Fibroblast of villous mesenchyme (primary cell): Measurements from ENCODE around the gene EDC3. TPM values are rescaled to one million over a fixed set of nuclear protein-coding genes. Genes with fewer than 3 reads are reported as not detected.

Source experiments
- DNase-seq: peaks from one replicate; pipeline ENCODE4 v3.0.0-alpha.2; 2010; ENCODE audit warnings: low read depth
- H3K4me3 ChIP-seq: 2 replicates; pipeline ENCODE4 v1.5.1; 2011; ENCODE audit warnings: low read depth, mild to moderate bottlenecking, low read length
- CTCF ChIP-seq: IDR thresholded peaks from 2 replicates; pipeline ENCODE4 v1.5.1; 2012; ENCODE audit warnings: low read depth, mild to moderate bottlenecking, low read length; ENCODE audit not compliant: insufficient read depth
- total RNA-seq: library from RNA; depleted of rRNA; stranded (reverse); fragments of >200 nt; gene quantifications from 2 replicates; pipeline ENCODE4 v1.2.3, GENCODE V29; 2012

The EDC3 gene
- total RNA-seq, 1 donor, result 11.7 TPM

GRCh38 chr15:74615508-74616365, 80.1 kb downstream of the EDC3 start, which contains the start of gene CLK3:
Gene CLK3 (plus strand): TSS chr15:74615836. CDS start chr15:74619197, 3,361 bp downstream.
- TF ChIP-seq CTCF, result no peak
- H3K4me3 ChIP-seq, result peak within 1 kb of the TSS; percentile 93
- DNase-seq, result peak; percentile 94

- DNase-seq, result peak; percentile 70
- no peak for TF ChIP-seq CTCF
- peak overlapping the region; percentile 93 for H3K4me3 ChIP-seq
Measured at GRCh38 chr15:74614744-74615507, 80.9 kb downstream of the EDC3 start.

GRCh38 chr15:74613953-74614743, 81.7 kb downstream of the EDC3 start:
- peak overlapping the region; percentile 93 for H3K4me3 ChIP-seq
- no peak for TF ChIP-seq CTCF
- no peak for DNase-seq

- no peak for DNase-seq
- no peak overlapping the region for H3K4me3 ChIP-seq
- TF ChIP-seq CTCF, result no peak
Measured at GRCh38 chr15:74613089-74613952, 82.5 kb downstream of the EDC3 start.

GRCh38 chr15:74612677-74613076, 83.1 kb downstream of the EDC3 start:
- TF ChIP-seq CTCF, result no peak
- no peak for DNase-seq
- H3K4me3 ChIP-seq, result no peak overlapping the region

GRCh38 chr15:74611834-74612233, 84.0 kb downstream of the EDC3 start:
- no peak for TF ChIP-seq CTCF
- DNase-seq, result no peak
- H3K4me3 ChIP-seq, result no peak overlapping the region
